Stimulated activated CD4-positive, alpha-beta T cell treated with anti-CD3 and anti-CD28 coated beads, Interleukin-15, amount 100 ng/mL, for 24 hours (primary cell): ENCODE results near the gene PPARA.
"Not testable (repeated sequence)": the region's sequence is repeated elsewhere in the genome, so short reads cannot be mapped to it uniquely, and the experiment has no call there.

Source experiments
- DNase-seq: peaks from one replicate; pipeline ENCODE4 v3.0.0-alpha.2; 2020

PPARA gene

DNA sequence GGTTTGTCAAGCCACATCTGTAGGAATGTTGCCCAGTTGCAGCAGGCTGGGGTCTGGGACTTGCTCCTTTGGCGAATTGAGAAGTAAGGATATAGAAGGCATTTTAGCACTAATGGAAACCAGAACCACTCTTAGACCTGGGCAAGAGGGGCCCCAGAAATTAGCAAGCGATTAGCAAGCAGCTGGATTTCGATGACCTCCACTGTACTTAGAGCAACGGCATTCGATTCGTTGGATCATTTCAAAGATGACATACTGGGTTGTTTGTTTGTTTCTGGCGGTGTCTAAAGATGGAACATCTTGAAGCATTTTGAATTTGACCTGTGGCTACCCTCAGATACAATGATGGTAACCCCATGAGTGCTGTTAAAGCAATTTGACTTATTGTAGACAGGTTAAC lies 100.9 kb downstream of the PPARA start:
- DNase-seq: no peak

DNA sequence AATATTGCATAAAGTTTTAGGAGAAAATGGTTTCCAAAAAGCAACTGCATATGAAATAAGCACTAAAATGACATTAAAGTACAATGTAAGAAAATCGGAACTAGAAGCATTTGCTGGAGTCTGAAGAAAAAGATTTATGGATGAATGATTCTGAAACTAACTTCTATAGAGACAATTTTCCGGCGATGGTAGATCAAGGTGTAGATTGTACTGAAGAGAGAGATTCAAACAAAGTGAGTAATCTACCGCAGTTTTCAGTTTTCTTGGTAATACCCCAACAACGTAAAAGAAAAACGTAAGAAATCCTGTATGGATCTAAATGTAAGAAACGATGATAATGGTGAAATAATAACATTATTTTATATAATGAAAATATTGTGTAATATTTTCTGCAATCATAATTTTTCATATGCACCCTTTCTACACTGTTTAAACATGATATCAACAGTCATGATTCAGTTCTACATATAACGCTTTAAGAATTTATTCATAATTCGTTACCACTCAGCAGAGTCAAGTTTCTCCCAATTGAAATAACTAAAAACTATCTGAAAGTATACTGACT lies 101.6 kb downstream of the PPARA start:
- no peak for DNase-seq

- no peak for DNase-seq
Observed at GRCh38 chr22:46256358-46256958, 106.1 kb downstream of the PPARA start.

GRCh38 chr22:46259374-46259773 lies 109.0 kb downstream of the PPARA start:
- no peak for DNase-seq

- no peak for DNase-seq
Observed at GRCh38 chr22:46260038-46260437, 109.7 kb downstream of the PPARA start.

DNA sequence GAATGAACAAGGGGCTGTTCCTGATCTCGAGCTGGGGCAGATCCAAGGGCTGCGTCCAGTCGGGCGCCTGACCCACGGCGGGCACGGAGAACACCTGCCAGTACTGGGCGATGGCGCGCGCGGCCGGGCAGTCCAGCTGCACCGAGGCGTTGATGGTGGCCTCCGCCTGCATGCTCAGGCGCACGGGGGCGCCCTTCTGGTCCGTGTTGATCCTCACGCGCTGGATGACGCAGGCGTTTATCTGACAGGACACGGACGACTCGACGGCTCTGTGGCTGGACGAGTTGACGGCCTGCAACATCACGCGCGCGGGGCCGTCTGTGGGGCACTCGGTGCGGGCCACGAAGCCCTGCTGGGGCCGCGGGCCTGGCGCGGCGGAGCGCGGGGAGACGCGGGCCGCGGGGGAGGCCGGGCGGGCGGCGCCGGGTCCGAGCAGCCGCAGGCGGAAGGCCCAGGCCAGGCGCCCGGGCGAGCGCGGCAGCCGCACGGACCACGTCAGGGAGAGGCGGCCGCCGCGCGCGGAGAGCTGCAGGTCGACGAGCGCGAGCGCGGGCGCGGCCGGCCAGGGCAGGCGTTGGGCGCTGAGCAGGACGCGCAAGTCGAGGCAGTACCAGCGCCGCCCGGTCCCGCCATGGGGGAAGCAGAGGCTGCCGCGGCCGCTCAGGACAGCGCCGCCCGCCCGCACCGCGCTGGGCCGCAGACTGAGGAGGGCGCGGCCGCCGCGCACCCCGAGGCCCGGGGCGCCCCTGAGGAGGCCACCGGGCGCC lies 112.3 kb downstream of the PPARA start:
- peak; percentile 60 for DNase-seq

DNA sequence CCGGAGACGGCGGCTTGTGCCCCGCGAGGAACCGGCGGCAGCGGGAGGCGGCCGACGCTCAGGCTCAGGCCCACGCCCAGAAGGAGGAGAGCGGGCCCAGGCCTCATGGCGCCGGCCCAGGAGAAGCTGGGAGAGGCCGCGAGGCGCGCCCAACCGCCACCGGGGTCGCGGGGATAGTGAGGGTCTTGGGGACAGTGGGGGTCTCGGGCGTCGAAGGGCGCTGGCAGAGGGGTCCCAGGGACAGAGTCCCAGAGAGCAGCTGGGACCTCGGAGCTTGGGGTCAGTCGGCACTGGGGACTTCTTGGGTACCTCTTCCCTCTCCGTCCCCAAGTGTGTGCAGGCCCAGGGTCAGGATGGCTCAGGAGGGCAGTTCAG lies 112.9 kb downstream of the PPARA start, which contains the start of gene PKDREJ:
Gene PKDREJ, minus strand, starts transcription at position 128 of the 375 bp plus-strand sequence. Its CDS starts 21 bp downstream, at position 107.
- DNase-seq: no peak

DNA sequence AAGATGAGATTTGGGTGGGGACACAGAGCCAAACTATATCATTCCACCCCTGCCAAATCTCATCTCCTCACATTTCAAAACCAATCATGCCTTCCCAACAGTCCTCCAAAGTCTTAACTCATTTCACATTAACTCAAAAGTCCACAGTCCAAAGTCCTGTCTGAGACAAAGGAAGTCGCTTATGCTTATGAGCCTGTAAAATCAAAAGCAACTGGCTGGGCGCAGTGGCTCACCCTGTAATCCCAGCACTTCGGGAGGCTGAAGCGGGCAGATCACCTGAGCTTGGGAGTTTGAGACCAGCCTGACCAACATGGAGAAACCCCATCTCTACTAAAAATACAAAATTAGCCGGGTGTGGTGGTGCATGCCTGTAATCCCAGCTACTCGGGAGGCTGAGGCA lies 114.2 kb downstream of the PPARA start:
- not testable (repeated sequence) for DNase-seq

DNA sequence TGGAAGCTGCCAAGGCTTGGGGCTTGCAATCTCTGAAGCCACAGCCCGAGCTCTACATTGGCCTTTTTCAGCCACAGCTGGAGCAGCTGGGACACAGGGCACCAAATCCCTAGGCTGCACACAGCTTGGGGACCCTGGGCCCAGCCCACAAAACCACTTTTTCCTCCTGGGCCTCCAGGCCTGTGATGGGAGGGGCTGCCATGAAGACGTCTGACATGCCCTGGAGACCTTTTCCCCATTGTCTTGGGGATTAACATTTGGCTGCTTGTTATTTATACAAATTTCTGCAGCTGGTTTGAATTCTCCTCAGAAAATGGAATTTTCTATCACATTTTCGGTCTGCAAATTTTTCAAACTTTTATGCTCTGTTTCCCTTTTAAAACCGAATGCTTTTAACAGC lies 115.3 kb downstream of the PPARA start:
- DNase-seq: not testable (repeated sequence)

- DNase-seq: peak; percentile 58
Observed at GRCh38 chr22:46267431-46268279, 117.3 kb downstream of the PPARA start, which contains the start of gene TTC38. Gene TTC38 (plus strand): TSS chr22:46268008. CDS start chr22:46268040, 32 bp downstream.

DNA sequence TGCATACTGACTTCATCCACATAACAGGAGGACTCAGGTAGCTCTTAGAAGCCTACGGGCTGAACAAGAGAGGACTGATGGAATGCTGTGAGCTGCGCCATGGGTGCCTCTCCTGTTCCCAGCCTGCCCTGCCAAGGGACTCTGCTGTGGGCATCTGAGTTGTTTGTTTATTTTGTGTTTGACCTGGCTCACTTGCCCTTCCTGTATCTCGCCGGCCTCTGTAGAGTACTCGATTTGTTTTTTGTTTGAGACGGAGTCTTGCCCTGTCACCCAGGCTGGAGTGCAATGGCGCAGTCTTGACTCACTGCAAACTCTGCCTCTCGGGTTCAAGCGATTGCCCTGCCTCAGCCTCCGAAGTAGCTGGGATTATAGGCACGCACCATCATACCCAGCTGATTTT lies 119.2 kb downstream of the PPARA start:
- DNase-seq: no peak

DNA sequence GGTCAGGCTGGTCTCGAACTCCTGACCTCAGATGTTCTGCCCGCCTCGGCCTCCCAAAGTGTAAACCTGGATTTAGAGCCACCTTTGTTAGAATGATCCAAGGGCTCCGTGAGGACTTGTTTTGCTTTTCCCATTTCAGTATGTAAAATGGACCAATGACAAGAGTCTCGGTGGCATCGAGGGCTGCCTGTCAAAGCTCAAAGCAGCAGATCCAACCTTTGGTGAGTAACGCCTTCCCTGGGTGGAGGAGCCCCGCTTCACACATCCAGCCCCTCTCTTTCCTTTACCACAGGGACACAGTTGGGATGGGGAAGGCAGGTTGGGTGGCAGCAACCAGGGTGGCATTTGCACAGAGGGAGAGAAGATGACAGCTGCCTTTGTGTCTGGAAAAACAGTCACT lies 121.9 kb downstream of the PPARA start:
- DNase-seq: no peak

- no peak for DNase-seq
Observed at GRCh38 chr22:46272762-46273431, 122.6 kb downstream of the PPARA start.

GRCh38 chr22:46273432-46274148 lies 123.3 kb downstream of the PPARA start:
- no peak for DNase-seq

DNA sequence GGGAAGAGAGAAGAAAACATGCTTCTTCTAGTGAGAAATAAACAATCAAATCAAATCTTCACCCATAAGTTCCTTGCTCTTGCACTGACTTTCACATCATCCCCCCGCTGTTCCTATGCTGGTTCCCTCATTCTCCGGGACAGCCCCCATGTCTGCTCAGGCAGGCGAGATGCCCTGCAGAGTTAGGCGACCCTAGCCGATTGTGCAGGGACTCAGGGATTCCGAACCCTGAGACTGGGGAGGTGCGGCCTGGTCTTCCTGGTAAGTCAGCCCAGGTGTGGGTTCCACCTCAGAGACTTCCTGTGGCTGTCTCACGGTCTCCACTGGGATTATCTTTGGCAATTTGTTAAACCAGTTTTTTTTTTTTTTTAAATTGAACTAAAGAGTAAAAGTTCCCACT lies 124.1 kb downstream of the PPARA start:
- no peak for DNase-seq

- no peak for DNase-seq
Observed at GRCh38 chr22:46275455-46276122, 125.3 kb downstream of the PPARA start.

DNA sequence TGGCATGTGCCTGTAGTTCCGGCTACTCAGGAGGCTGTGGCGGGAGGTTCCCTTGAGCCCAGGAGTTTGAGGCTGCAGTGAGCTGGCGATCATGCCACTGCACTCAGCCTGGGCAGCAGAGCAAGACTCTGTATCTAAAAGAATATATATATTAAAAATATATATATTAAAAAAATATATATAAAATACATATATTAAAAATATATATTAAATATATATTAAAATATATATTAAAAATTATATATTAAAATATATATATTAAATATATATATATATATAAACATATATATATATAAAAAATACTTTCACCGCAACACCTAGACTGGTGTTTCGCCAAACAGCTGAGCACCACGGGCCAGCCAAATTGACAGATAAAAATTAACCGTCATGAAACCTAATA lies 126.2 kb downstream of the PPARA start:
- DNase-seq: no peak

DNA sequence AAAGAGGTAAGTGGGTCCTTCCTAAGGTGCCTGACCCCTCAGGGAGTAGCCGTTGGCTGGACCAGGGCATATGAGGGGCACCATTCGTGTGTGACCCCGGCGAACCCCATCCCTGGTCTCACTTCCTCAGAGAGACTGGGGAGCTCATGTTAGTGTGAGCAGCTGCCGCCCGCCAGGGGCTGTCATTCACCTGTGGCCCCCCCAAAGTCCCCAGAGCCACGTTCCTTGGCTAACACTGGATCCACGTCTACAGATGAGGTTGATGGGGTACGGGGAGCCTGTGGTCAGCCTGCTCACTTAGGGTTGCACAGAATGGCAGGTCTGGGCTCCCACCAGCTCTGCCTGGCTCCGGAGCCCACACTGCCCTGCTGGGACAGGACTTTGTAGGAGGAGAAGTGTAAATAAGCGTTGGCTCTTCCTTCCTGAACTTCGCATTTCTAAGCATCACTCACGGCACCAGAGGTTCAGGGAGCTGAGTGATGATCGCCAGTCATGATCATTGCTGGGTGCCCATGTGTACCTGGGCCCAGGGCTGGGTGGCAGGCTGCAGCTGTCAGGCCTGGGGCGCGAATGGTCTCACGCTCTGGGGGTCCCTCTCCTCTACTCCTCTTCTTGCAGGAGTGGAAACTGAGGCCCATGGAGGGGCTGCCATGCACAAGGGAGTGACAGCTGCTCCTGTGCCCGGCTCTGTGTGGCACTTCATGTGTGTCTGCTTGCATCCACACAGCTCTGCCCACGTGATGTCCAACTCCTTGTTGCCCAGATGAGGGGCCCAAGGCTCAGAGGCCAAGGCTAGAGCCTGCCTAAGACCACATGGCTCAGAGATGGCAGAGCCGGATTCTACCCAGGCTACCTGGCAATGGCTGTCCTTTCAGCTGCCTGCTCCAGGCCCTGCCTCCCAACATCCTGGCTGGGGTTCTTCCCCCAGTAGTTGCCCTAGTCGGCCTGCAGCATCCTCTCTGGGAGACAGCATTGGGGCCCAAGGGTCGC lies 128.6 kb downstream of the PPARA start:
- DNase-seq: no peak

- DNase-seq: no peak
Observed at GRCh38 chr22:46280063-46280817, 129.9 kb downstream of the PPARA start.
